H1 (cell line): ENCODE data around the gene ELOVL5. TPM values are rescaled to one million over a fixed set of nuclear protein-coding genes. Genes with fewer than 3 reads are reported as not detected.

ENCODE experiments used
- CHD1 ChIP-seq: IDR thresholded peaks from 2 replicates; pipeline ENCODE4 v1.6.1; 2012; ENCODE audit warnings: low read depth, low read length, improper control_type of control experiment
- POU5F1 ChIP-seq: IDR thresholded peaks from 2 replicates; pipeline ENCODE4 v1.6.1; 2011; ENCODE audit warnings: low read depth, mild to moderate bottlenecking, low read length, moderate library complexity
- RFX5 ChIP-seq: IDR thresholded peaks from 2 replicates; pipeline ENCODE4 v1.6.1; 2011; ENCODE audit warnings: low read depth, low read length, improper control_type of control experiment, borderline replicate concordance
- polyA plus RNA-seq, 7 experiments: library from polyadenylated mRNA; depleted of rRNA in 3 of 7; stranded (reverse) in 5 of 7; unstranded in 2 of 7; fragments of >200 nt in 5 of 7; fragments of 200-250 nt in 2 of 7; gene quantifications; 1 replicate in 5 of 7; 2 replicates in 1 of 7; 4 replicates in 1 of 7; pipeline versions ENCODE4 v1.2.1 to v1.2.3, GENCODE V29; 2011 to 2013; ENCODE audit warnings: missing spikeins in 2 of 7, mixed read lengths in 2 of 7
- total RNA-seq: library from RNA; stranded (reverse); fragmentation: NEBNext Ultra II Directional; extraction: Animal tissue kit (Norgen Biotek cat#: 25700); gene quantifications from 2 replicates; pipeline ENCODE4 v1.2.1, GENCODE V29; 2021

The ELOVL5 gene
- total and polyA plus RNA-seq, 2 of the 8 experiments (the other 6 are each of a cell fraction or from before 2014, with no cell fraction given), result 113 to 156 TPM

DNA sequence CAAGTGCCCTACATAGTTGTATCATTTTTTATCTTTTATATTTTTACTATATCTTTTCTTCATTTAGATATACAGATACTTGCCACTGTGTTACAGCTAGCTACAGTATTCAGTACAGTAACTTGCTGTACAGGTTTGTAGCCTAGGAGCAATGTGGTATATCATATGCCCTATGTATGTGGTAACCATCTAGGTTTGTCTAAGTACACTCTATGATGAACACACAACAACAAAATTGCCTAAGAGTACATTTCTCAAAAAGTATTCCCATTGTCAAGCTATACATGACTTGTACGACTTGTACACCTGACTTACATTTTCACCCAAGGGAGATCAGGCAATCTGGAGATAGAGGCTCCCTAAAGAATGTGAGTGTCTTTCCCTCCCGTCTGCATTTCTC lies 8.2 kb downstream of the ELOVL5 start (continued):
- no peak for TF ChIP-seq CHD1
- TF ChIP-seq RFX5, result no peak
- TF ChIP-seq POU5F1, result no peak
